GM18498 (cell line): ENCODE data around the gene SLC22A15.

Experiments
- ATAC-seq: cut with Tn5 transposase; IDR thresholded peaks from one replicate; pipeline ENCODE4 v1.9.1; 2021; ENCODE audit warnings: mild to moderate bottlenecking, moderate library complexity; ENCODE audit not compliant: unreplicated experiment

The SLC22A15 gene

DNA sequence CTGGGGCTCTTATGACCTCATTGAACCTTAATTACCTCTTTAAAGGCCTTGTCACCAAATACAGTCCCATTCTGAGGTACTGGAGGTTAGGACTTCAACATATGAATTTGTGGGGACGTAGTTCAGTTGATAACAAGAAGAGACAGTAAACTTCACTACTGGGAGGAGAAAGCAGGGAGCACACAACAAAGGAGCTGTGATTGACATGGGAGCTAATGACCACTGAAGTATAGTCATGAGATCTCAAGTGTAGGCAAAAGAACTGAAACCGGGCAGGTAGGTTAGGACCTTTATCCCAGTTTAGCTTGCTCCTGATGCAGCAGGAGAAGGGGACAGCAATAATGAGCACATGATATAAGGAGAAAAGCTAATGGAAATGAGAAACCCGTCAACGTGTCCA, 123.1 kb downstream of the SLC22A15 start:
- no peak for ATAC-seq

DNA sequence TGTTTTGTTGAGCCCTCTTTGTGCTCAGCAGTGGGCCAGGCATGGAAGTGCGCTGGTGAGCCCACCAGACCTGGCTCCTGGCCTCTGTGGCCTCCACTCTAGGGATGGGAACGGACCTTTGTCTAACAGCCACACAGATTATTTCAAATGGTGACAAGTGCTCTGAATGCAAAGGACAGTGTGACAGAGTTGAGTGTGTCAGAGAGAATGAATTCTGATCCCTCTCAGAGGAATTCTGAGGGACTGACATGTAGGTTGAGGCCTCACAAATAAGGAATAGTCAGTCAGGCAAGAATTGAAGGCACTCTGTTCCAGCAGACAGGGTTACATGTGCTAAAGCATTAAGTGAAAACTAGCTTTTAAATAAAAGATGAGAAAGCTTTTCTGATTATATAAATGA, 123.6 kb downstream of the SLC22A15 start:
- ATAC-seq = no peak

DNA sequence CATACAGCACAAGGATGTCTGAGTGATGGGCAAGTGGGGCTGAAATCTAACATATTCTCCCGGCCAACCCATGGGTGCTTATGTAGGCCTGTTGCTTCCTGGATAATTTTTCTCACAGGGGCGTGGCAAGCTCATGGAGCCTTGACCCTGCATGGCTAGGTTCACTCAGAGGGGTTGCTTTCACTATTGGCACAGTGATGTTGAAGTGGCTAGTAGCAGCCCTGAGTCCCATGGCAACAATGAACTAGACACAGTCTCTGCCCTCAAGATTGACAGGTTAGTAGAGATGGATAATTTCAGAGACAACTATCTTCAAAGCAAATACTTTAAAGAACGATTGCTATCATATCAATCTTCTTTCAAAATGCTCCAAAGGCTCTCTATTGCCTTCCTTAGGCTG, 128.4 kb downstream of the SLC22A15 start:
- peak; percentile 60 for ATAC-seq

DNA sequence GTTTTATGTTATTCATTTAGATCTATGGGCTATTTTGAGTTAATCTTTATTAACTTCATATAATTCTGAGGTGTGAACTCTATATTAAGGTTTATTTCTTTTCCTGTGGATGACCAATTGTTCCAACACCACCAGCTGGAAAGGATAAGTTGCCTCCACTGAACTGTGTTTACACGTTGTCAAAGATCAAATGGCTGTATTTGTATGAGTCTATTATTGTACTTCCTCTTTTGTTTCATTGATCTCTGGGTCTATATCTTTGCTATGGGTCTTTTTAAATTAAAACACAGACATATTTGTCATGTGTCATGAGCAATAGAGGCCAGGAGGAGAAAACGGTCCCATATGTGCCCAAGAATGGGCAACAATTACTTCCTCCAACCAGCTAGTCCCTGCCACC, 129.7 kb downstream of the SLC22A15 start:
- no peak for ATAC-seq

DNA sequence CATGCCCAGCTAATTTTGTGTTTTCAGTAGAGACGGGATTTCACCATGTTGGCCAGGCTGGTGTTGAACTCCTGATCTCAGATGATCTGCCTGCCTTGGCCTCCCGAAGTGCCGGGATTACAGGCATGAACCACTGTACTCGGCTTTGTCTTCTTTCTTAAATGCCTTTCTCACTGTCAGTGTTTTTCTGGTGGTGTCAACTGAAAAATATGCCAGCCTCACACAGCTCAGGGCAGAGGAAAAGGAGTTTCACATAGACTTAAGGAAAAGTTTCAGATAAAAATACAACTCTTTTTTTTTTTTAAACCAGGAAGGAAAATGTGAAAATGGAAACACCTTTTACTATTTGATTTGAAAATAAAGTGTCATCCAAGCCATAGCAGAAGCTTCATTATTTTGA, 130.3 kb downstream of the SLC22A15 start:
- no peak for ATAC-seq

DNA sequence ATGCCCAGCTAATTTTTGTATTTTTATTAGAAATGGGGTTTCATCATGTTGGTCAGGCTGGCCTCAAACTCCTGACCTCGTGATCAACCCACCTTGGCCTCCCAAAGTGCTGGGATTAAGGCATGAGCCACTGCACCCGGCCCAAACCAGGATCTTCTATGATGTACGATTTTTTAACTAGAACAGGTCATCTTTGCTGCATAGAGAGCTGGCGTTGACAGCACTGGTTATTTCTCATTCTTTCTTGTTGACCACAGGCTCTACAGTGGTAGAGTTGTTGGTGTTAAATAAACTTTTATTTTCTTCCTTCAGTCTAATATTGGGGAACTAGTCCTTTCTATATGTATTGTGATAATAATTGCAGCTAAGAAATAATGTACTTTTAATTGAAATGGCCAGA, 131.1 kb downstream of the SLC22A15 start:
- ATAC-seq = no peak

DNA sequence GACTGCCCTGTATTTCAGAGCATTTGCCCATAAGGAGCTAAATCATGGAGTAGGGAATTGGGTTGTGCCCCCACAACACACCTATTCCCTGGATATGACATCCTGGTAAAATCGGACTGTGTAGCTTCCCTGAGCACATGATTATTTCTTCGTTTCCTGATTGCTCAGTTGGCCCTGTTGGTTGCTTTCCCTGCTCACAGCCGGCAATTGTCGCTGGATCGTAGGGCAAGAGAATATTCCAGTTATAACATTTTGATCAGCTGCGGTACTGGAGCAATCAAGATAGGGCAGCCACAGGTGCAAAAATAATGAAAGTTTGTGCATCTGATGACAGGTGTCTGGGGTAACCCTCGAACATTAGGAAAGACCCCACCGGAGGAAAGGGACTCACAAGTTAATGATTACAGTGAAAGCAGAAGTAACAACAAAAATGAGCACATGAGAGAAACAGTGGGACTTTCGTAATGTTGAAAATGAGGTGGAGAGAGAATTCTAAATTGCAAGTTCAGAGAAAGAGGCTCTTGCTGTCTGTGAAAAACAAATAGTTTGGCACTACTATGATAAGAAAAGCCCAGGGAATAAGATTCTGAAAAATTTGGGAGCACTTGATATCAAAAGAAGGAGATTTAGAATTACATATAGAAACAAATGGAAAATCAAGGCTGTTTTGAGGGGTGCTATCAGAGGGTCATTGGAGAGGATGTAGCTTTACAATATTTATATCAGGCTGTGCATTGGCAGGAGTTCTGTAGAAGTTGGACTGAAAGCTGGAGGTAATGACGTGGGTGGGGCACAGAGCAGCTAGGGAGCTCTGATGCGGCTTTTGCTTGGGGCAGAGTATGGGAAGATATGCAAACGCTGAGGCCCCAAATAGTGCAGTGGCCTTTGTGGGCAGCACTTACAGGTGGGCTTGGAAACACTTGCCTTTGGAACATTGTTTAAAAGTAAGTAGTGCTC, 134.5 kb downstream of the SLC22A15 start, which contains the start of gene MAB21L3:
Gene MAB21L3 (plus strand): TSS at position 833 of the 957 bp plus-strand sequence. CDS start 1,217 bp downstream, outside the sequence.
- ATAC-seq = peak; percentile 64

DNA sequence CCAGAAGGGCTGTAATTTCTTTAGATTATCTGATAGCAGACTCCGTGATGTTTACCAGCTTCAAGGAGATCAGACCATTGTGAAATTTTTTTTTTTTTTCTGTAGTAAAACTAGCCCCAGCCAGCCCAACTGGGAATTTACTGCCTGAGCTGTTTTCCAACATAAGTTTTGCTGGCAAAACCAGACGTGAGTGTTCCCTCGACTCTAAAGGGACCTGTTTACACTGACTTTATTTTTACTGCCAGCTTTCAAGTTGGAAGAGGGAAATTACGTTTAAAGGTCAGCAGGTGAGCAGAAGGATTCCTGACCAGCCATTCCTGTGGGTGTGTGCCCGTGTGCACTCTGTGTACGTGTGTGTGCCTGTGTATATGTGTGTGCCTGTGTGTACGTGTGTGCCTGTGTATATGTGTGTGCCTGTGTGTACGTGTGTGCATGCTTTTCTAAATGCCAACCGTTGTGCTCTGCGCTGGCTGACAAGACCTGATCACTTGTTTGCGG, 135.3 kb downstream of the SLC22A15 start:
- ATAC-seq = no peak

DNA sequence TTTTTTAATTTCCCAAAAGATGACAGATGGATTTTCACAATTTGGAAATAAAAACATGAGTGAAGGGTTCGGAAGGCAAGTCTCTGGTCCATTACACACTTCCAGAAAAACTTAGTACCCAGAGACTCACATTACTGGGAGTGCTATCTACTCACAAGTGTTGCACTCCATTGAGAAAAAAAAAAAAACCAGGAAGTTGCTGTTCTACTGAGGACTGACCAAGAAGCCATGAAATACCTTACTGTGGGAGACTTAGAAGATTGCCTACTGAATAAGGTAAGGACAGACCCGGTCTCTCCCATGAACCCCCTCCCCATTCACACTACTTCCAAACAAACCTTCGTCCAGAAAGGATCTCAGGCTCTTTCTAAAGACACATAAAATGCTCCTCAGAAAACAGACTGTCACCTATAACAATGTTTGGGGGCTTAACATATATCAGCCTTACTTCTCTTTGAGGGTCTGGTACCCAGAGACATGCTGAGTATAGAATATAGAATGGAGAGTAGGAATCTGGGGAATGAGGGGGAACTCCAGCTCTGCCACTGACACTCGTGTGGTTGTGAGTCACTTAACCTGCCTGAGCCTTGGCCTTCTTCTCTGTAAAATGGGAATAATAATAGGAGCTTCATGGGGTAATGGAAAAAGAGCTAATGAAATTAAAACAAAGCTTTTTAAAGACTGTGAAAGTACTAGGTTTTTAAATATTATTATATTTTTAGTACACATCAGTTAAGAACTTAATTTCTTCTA, 136.3 kb downstream of the SLC22A15 start:
- no peak for ATAC-seq

DNA sequence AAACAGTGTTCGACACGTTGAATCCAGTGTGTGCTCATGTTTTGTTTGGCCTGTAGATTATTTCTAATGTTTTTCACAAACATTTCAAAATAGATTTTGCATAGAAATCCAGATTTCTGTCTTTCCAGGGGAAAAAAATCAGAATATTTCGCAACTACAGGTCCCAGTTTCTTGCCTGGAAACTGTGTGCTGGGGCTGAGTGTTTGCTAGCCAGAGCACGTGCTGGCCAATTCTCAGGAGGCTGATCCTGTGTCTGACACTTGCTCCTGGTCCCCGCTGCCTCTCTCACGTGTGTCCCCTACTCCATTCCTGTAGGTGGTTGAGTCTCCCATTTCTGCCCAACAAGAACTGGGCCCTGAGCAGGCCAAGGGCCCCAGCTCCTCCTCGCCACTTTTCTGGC, 137.3 kb downstream of the SLC22A15 start:
- no peak for ATAC-seq

DNA sequence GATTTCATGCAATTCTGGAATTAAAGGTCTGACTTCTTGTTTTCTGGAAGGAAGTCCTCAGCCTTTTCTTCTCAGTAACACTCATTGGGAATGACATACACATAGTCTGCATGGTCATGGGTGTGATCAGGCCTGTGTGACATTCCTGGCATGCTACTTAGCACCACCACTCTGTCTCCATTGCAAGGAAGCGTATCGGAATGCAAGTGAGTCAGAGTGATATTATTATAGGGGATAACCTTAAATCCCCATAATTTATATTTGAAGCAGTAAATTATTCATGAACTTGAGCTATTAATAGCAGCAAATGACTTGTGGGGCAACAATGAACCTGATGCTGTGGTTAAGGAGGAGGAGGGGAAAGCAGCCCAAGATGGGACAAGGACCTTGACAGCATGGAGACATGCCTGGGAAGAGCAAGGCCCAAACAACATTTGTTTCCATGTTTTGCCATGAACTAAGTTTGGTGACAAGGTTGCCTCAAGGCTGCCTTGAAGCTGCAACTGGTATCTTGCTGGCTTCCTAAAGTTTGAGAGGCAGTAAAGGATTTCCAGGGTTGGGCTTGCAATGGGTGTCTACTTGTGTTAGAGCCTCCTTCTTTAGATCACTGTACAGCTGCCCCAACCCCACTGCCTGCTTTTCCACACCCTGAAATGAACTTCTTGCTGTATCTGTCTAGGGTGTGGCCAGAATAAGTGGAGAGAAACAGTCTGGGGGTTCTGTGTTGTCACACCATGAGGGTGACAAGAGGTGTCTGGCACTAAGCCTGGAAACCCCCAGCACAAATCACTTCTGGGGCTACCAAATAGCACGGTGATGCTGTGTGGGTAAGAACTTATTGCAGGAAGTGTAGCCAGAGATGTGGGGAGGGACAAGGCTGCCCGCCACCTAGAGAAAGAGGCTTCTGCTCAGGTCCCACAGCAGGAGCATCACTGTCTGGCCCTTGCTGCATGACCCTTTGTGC, 139.4 kb downstream of the SLC22A15 start:
- ATAC-seq = no peak

DNA sequence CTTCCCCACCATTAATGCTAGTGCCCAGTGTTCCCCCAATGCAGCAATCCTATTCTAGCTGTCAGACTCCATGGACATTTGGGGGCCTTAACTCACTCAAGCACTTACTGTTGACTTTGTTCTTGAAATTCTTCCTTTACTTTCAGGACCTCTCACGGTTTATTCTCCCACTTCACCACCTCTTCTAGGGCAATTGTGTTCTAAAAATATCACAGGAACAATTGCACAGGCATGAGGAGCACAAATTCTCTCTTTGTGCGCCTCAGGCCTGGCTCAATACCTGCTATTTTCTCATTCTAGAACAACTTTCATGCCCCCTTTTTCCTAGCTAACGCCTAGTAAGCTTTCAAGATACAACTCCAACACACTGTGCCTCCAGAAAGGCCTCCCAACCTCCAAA, 142.2 kb downstream of the SLC22A15 start:
- no peak for ATAC-seq
